ENCODE measurements around the gene ULK2. TPM values are rescaled to one million over a fixed set of nuclear protein-coding genes. Genes with fewer than 3 reads are reported as not detected.

ULK2 gene
- total and polyA plus RNA-seq, 10 of the 15 experiments (the other 5 are each of a cell fraction or from before 2014, with no cell fraction given) = 0.29 to 5.3 (median 1.6) TPM

DNA sequence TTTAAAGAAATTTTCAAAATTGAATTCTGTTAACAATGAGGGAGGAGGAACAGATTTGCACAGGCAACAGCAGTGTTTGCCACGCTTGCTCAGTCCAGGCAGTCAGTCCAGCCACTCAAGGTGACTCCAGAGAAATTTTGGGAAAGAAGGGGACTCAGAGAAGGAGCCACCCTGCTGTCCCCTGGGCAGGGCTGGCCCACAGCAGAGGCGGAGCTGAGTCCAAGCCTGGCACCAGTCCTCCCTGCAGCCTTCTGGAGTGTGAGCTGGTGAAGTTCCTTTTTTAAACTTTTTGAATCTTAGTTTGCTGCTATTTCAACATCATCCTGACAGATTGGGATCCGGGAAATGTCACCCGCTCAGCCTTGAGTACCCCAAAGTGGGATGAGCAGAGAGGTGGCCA lies 136.9 kb downstream of the ULK2 start:
- no peak for ATAC-seq

More for the DNA sequence above, 136.9 kb downstream of the ULK2 start:
- 21% methylated on average over 4 of the region's 4 CpGs for WGBS (ENCODE audit: insufficient coverage, insufficient replicate concordance, low lambda C conversion rate, missing lambda C conversion rate)
- no peaks in the 10 kb centered on the region for H3K9me3 ChIP-seq (replicated peaks; ENCODE audit: control insufficient read depth, insufficient read depth, low read length)
- H3K79me2 ChIP-seq (ENCODE audit: control insufficient read depth, insufficient read depth, low read length) = no peaks in the 10 kb centered on the region
- H3K4me2 ChIP-seq (ENCODE audit: control insufficient read depth, insufficient read depth) = no peak overlapping the region
- ChIA-PET CTCF (no interaction called here), RAD21 (ENCODE audit: unreplicated experiment) (no interaction called here), POLR2A (no interaction called here), SMC1A (ENCODE audit: uncharacterized antibody, unreplicated experiment) (no interaction called here)
- H3K4me1 ChIP-seq (ENCODE audit: control insufficient read depth, insufficient read depth, low read length) = no peaks in the 10 kb centered on the region
- no peak overlapping the region for H3K9ac ChIP-seq (ENCODE audit: control insufficient read depth, insufficient read depth, low read length)
- no peaks in the 10 kb centered on the region for H3K36me3 ChIP-seq (ENCODE audit: control insufficient read depth in 2 of 2, insufficient read depth in 2 of 2, low read length in 1 of 2)
- H2AFZ ChIP-seq (ENCODE audit: control insufficient read depth, low read depth, low read length) = no peak overlapping the region
- H3K4me3 ChIP-seq = no peak overlapping the region
- no TSS peak for BruUV-seq (replicated peaks)
- in situ Hi-C loops (cut with MboI) (no loop called here), intact Hi-C loops (cut with micrococcal nuclease; ENCODE audit: unreplicated experiment) (no loop called here)
- no peaks in the 10 kb centered on the region for H3K27me3 ChIP-seq (replicated peaks in 1 of 2; ENCODE audit: control insufficient read depth in 2 of 2, insufficient read depth in 2 of 2, low read length in 1 of 2)
- TF ChIP-seq, protein P1, sequence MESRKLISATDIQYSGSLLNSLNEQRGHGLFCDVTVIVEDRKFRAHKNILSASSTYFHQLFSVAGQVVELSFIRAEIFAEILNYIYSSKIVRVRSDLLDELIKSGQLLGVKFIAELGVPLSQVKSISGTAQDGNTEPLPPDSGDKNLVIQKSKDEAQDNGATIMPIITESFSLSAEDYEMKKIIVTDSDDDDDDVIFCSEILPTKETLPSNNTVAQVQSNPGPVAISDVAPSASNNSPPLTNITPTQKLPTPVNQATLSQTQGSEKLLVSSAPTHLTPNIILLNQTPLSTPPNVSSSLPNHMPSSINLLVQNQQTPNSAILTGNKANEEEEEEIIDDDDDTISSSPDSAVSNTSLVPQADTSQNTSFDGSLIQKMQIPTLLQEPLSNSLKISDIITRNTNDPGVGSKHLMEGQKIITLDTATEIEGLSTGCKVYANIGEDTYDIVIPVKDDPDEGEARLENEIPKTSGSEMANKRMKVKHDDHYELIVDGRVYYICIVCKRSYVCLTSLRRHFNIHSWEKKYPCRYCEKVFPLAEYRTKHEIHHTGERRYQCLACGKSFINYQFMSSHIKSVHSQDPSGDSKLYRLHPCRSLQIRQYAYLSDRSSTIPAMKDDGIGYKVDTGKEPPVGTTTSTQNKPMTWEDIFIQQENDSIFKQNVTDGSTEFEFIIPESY (IDR thresholded peaks at IDR 0.05) = no peak
- TF ChIP-seq LARP7 (IDR thresholded peaks at IDR 0.05) (no peak), NBN (IDR thresholded peaks at IDR 0.05) (no peak), PAX8 (IDR thresholded peaks at IDR 0.05) (no peak), SRF (IDR thresholded peaks at IDR 0.05; ENCODE audit: low read depth in 2 of 2, low read length in 2 of 2) (no peak), IRF5 (IDR thresholded peaks at IDR 0.05; ENCODE audit: borderline replicate concordance) (no peak), SIN3A (IDR thresholded peaks at IDR 0.05; ENCODE audit: low read depth, low read length) (no peak), STAT1 (conservative IDR thresholded peaks at IDR 0.05) (no peak), SMAD5 (IDR thresholded peaks at IDR 0.05; ENCODE audit: low read depth) (no peak), MYC (IDR thresholded peaks at IDR 0.05; ENCODE audit: insufficient read depth, insufficient read length, insufficient replicate concordance, low read length, severe bottlenecking) (no peak), MYB (IDR thresholded peaks at IDR 0.05; ENCODE audit: borderline replicate concordance, low read depth, low read length) (no peak), SIX5 (IDR thresholded peaks at IDR 0.05; ENCODE audit: low read depth, low read length, severe bottlenecking) (no peak)
- FAIRE-seq (no peak), DNase-seq (ENCODE audit: low read depth, low spot score) (no peak)
- no peak overlapping the region for H3K27ac ChIP-seq (ENCODE audit: control insufficient read depth, insufficient read depth)
- no peaks in the 10 kb centered on the region for H4K20me1 ChIP-seq (ENCODE audit: control insufficient read depth, insufficient read depth)
